HT1080 (cell line): ENCODE results near the gene MED13. TPM values are rescaled to one million over a fixed set of nuclear protein-coding genes. Genes with fewer than 3 reads are reported as not detected.
"Not testable (repeated sequence)": the region's sequence is repeated elsewhere in the genome, so short reads cannot be mapped to it uniquely, and the experiment has no call there.

Experiments used
- DNase-seq: peaks from one replicate; pipeline ENCODE4 v3.0.0-alpha.2; 2015; ENCODE audit warnings: low read depth
- total RNA-seq: library from RNA; depleted of rRNA; stranded (reverse); fragments of >200 nt; shearing (Covaris generic); gene quantifications from 2 replicates; pipeline ENCODE4 v1.2.3, GENCODE V29; 2014

MED13 gene
- total RNA-seq, 1 experiment from 2014 or later = 23.6 TPM

DNA sequence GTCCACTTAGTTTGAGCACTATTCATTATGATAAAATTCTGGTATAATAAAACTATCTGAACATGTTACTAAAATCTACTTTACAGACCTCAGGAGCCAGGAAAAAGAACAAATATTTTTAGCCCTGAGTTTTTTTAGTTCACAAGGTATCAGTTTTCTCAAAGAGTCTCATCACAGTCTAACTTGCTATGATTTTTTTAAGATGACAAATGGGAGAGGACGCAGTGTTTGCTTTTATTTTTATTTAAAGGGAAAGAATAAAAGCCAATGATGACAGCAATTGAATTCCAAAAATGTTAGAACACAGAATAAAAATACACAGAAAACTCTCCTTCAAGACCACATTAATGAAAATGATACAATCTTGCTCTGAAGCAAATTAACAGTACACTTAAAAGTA lies 7.4 kb downstream of the MED13 start:
- DNase-seq = no peak

DNA sequence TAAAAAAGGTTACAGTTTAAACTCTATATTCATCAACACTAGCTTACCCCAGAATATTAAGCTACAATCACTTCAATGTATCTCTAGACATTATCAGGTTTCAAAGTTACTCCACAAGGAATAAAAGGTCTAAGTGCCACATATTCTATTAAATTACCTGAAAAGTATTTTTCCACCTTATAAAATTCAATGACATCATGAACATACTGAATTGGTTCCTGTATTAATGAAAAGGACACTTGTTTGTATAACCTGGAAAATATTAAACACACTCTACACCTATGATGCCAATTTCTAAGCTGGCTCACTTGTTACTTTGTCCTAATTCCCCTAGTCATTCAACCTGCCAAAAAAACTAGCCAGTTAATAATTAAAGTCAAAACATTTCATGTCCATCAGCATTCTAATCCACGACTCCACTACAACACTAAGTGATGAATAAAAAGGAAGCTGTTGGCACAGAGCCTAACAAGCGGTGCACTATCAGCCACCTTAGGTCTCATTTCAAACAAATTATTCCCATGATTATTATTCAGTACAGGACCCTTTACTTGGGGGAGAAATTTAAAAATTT lies 12.2 kb downstream of the MED13 start:
- DNase-seq = no peak

DNA sequence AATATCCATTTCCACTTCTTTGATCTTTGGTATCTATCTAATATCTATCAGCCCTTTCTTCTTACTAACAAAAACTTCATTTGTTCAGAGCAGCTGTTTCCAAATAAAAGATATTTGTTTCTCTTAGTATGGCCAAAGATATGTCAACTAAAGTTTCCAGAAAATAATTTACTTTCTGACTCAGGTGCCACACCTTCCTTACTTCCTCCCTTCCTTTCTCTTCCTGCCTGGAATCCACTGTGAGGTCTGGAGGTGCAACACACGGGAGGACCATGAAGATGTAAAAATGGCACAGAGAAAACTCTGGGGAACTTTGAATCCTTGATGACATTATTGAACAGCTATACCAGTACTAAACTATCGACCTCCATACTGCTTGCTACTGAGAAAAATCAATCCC lies 14.0 kb downstream of the MED13 start:
- DNase-seq = no peak

DNA sequence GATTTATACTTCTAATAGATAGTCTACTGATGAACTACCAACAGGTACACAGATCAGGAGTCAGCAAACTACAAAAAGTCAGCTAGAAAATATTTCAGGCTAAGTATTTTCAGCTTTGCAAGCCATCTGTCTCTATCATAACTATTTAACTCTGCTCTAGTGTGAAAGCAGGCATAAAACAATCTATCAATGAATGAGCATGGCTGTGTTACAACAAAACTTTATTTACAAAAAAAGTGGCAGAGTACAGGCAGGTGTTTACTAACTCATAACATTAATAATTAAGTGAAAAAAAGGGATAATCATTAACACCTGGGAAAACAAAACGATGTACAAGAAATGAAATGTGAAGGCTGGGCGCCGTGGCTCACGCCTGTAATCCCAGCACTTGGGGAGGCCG lies 15.8 kb downstream of the MED13 start:
- DNase-seq = no peak

DNA sequence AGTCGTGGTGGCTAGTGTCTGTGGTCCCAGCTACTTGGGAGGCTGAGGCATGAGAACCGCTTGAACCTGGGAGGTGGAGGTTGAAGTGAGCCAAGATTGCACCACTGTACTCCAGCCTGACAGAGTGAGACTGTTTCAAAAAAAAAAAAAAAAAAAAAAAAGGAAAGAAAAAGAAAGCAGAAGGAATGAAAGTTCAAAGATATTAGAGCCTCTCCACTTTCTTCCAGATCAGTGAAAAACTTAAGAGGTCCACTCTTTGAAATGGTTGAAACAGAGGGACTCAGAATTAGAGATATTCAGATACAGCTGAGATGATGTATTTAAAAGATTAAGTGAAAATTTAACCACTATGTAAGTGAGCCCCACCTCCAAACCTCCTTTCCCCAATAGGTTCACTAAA lies 16.8 kb downstream of the MED13 start:
- DNase-seq = no peak

DNA sequence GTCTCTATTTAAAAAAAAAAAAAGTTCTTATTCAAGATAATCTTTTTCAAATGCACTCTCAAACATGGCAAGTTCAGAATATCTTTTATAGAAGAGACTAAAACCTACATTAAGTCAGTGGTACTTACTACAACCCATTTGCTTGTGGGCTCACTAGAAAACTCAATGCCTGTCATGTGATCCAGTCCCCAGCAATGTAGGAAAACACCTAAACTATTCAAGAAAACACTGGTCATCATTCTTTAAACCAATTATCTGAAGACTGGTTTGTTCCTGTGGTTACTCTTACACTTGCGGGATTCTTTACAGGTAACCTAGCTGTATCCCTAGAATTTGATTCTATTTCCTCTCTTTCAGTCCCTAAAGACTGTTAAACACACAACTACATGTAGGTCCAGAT lies 19.6 kb downstream of the MED13 start:
- DNase-seq = no peak

DNA sequence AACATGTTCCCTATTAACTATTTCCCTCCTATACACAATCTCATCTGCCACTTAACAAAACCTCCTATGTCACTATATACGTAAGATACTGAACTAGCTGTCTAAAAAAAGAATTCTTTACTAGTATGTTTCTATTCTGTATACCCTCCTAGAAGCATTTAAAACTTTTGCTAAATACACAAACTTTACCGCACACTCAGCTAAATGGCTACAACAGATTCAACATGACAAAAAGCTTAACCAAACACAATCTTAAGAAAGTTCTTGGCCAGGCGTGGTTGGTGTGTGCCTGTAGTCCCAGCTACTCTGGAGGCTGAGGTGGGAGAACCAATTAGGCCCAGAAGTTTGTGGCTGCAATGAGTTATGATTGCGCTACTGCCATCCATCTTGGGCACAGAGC lies 20.0 kb downstream of the MED13 start:
- no peak for DNase-seq

DNA sequence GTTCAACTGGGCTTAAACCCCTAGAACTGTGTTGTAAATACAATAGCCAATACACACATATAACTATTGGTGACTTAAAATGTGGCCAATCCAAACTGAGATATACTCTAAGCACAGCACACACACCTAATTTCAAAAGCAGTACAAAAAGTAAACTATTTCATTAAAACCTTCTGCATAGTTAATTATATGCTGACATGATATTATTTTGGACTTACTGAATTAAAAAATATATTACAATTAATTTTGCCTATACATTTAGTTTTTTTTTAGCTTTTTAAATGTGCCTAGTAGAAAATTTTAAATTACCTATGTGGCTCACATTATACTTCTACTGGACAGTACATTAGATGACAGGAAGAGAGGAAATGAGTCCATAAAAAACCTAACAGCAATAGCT lies 21.5 kb downstream of the MED13 start:
- no peak for DNase-seq

DNA sequence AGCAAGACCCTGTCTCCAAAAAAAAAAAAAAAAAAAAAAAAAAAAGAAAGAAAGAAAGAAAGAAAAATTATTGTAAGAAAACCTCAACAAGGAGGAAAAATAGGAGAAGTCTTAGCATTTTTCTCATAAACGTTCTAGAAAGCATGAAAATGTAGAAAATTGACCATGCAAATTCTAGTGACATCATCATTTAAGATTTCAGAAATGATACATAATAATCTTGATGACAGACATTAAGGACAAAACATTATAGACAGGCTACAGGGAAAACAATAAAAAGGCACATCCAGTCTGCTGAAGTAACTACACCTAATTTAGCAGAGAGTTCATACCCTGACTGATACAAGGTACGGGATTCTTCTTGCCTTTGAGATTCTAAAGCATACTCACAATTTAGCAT lies 21.9 kb downstream of the MED13 start:
- no peak for DNase-seq

DNA sequence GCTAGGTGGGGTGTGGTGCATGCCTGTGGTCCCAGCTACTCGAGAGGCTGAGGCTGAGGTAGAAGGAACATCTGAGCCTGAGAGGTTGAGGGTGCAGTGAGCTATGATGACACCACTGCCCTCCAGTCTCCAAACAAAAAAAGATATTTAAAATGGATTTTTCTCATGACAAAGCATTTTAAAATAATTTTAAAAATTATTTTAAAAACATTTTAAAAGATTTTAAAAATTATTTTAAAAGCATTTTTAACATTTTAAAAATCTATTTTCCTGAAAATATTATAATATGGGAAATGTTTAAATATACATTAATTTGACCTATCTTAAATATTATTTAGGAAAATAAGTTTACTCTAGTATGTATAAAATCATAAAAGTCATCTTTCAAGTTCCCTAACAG lies 26.8 kb downstream of the MED13 start:
- DNase-seq = no peak

DNA sequence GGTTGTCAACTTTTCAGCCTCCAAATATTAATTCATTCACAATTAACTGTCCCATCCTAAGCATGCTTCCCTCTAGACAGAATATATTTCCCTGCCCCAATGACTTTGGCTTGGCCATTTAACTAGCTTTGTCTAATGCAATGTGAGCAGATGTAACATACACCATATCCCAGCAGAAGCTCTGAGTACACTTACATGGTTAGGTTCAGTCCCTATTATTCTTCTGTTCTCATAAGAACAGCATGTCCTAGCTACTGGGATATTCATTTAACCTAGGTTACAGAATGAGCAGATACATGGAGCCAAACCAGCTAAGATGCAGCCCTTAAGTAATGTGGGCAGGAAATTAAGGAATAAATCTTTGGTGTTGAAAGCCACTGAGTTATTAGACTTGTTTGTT lies 31.8 kb downstream of the MED13 start:
- DNase-seq = no peak

DNA sequence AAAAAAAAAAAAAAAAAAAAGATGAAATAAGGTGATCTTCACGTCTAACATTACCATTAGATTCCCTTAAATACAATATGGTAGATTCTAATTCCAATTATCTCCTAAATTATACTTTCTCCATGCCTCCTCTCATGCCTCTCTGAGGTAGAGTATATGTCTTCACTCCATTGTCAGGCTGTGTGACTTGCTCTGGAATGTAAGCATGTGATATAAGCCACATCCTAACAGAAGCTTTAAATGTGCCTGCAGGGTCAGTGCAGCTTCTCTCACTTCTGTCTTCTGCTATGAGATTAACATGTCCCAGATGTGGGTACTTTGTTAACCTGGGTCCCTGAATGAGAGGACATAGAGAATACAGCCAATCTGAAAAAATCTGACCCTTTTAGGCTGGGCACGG lies 32.6 kb downstream of the MED13 start:
- no peak for DNase-seq

DNA sequence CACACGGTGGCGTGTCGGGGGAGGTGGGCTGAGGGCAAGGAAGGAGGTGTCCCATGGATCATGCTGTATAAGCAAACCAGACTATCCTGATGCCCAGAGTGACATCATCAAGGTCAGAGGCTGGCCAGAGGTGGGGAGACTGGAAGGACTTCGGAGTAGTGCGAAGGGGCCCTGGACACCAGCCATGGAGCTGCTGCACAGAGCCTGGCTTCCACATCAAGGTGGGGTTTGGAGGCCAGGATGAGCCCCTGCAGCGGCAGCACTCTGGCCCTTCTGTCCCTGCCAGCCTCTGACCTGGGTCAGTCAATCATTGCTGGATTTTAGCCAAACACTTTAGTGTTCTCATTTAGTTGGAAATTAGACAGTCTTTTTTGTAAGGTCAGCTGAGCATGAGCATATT lies 34.8 kb downstream of the MED13 start:
- DNase-seq = no peak

DNA sequence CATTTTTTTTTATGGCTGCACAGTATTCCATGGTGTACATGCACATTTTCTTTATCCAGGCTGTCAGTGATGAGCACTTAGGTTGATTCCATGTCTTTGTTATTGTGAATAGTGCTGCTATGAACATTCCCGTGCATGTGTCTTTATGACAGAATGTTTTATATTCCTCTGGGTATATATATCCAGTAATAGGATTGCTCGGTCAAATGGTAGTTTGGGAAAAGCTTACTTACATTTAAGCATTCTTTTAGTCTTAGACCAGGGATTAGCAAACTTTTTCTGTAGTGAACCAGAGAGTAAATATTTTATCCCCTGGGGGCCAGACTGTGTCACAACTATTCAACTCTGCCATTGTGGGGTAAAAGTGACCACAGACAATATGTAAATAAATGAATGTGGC lies 40.2 kb downstream of the MED13 start:
- DNase-seq = no peak

DNA sequence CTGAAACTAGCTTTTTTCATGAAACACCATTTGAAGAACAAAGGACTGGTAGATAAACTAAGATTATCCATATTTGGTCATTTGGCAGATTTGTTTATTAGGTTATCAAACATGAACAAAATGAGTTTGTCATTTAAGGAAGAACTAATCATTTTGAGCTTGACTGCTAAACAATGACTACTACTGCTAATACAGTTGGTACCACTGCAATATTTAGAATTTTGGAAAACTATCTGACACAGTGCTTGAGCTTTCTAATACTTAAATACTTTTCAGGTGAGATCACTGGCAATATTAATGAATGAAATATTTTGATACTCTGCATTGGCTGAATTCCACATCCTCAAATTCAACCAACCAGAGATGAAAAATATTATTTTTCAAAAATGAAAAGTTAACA lies 47.2 kb downstream of the MED13 start:
- DNase-seq = no peak

DNA sequence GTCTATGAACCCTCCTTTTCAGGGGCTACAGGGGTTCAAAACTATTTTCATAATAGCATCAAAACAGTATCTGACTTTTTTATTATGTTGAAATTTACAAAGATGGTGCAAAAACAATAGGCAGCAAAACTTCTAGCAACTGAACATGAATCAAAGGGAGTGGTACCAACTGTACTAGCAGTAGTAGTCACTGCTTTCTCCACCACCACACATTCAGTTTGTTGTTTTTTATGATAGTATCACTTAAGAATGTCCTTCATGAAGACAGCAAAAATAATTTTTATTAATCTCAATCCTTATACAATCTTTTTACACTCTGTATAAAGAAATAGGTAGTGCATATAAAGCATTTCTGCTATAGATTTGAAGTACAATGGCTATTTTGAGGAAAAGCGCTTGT lies 47.6 kb downstream of the MED13 start:
- DNase-seq = no peak

DNA sequence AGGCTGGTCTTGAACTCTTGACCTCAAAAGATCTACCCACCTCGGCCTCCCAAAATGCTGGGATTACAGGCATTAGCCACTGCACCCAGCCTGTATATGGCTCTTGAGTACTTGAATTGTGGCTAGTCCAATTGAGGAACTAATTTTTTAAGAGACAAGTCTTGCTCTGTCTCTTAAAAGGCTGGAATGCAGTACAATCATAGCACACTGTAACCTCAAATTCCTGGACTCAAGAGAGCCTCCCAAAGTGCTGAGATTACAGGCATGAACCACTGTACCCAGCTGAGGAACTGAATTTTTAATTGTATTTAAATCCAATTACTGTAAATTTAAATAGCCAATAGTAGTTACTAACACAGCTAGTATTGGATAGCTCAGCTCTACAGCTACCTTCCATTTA lies 50.6 kb downstream of the MED13 start:
- DNase-seq = no peak

DNA sequence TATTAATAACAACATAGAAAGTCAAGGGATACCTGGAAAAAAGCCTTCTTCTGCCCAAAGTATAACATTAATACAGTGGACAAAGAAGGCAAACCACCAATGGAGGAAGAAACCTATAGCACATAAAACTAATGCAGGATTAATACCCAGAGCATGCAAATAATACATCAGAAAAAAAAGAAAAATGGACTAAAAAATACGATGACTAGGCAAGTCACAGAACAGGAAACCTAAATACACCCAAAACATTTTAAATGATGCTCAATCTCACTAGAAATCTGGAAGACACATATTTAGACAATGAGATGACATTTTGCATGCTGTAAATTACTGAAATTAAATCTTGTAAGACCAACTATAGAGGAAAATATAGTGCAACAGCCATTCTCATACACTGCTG lies 55.9 kb downstream of the MED13 start:
- no peak for DNase-seq

DNA sequence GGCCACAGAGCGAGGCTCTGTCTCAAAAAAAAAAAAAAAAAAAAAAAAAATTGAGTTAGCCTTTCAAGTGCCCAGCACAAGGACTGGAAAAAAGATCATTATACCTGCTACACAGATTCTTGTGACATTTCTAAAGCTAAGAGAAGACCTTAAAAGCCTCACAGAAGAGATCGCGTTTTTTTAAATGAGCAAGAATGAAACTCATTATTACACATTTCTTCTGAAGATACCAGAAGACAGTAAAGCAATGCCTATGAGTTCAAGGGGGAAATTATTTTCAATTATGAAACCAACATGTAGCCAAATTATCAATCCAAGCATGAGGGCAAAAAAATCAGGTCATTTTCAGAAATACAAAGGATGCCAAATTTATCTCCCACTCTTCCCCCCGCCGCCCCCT lies 56.8 kb downstream of the MED13 start:
- DNase-seq = no peak

DNA sequence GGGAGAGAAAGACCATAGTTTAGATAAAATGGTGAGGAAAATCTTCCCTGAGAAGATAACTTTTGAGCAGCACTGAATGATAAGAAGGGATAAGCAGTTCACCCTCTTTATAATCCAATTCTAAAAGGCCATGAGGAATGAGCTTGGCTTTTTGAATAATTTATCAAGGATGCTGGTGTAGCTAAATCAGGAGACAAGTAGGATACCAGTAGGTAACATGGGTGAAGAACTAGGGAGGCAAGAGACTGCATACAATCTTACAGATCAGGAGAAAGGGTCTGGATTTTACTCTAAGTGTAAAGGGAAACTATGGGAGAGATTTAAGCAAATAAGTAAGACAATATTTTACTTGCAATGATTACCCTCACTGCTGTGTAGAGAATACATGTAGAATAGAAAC lies 60.7 kb downstream of the MED13 start:
- no peak for DNase-seq

DNA sequence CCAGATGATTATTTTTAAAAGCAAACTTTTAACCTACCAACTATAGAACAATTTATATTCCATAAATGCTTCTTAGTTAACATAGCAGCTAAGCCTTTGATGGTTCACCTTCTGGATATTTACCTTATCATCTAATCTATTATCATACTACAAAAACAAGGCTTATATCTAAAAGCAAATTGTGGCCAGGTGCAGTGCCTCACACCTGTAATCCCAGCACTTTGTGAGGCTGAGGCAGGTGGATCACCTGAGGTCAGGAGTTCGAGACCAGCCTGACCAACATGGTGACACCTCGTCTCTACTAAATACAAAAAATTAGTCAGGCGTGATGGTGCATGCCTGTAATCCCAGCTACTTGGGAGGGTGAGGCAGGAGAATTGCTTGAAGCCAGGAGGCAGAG lies 61.9 kb downstream of the MED13 start:
- DNase-seq = not testable (repeated sequence)

DNA sequence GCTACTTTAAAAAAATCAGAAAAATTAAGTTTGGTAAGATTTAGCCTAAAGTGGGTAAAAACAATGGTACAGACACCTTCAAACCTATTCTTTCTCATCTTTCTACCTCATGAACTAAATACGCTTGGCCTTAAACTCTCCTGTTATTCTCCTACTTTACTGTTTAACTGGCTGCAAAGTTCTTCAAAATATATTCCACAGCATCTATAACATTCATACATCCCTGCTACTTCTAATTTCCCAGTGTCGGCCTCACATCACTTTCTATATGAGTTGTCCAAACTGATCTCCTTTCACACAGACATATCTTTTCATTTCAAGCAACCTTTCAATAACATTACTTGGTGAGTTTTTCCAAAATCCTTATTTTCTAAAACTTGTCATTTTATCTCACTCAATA lies 64.0 kb downstream of the MED13 start:
- no peak for DNase-seq

DNA sequence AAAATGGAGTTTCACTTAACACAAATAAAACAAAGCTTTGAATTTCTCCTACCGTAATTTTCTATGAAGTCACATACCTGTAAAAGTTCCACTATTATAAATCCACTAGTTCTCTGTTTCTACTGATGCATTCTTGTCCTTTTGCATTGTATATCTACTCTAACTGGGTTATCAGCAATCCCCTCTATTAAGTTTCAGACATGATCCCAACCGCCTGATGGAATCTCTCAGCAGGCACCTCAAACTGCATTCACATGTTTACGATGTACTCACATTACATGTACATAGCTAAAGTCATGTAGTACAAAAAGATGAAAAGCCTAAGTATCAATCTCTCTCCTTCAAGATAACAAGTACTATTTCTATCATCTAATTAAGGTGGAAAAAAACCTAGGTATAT lies 64.9 kb downstream of the MED13 start:
- DNase-seq = no peak

DNA sequence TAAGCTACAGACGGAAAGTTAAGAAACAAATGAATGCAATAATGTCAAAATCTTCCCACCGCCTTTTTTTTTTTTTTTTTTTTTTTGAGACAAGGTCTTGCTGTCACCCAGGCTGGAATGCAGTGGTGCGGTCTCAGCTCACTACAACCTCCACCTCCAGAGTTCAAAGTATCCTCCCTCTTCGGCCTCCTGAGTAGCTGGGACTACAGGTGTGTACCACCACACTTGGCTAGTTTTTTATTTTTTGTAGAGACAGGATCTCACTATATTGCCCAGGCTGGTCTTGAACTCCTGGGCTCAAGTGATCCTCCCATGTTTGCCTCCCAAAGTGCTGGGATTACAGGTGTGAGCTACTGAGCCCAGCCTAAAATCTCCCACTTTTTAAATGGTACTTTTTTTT lies 66.5 kb downstream of the MED13 start:
- DNase-seq = not testable (repeated sequence)
